OCI-LY1 (cell line): ENCODE results near the gene CH25H.

ENCODE experiments used
- H2AFZ ChIP-seq: fragments of 200-600 bp; sonication (generic), shearing (Covaris generic); 2 replicates; pipeline ENCODE4 v1.6.0; 2014; ENCODE audit warnings: antibody characterized with exemption, mild to moderate bottlenecking, low read length
- H3F3A ChIP-seq: fragments of 200-600 bp; sonication (generic), shearing (Covaris generic); 2 replicates; pipeline ENCODE4 v1.6.0; 2014; ENCODE audit warnings: mild to moderate bottlenecking, antibody characterized with exemption, low read length, moderate library complexity; ENCODE audit not compliant: insufficient read depth
- H3K27ac ChIP-seq: fragments of 200-600 bp; sonication (generic); 2 replicates; pipeline ENCODE4 v1.5.1; 2014; ENCODE audit warnings: low read length, mixed run types, mild to moderate bottlenecking, low read depth; ENCODE audit not compliant: poor library complexity, severe bottlenecking
- H3K27me3 ChIP-seq: fragments of 200-600 bp; sonication (generic); 2 replicates; pipeline ENCODE4 v1.6.0; 2014; ENCODE audit warnings: antibody characterized with exemption, mild to moderate bottlenecking, low read length, moderate library complexity; ENCODE audit not compliant: insufficient read depth
- H3K36me3 ChIP-seq: fragments of 200-600 bp; sonication (generic); 2 replicates; pipeline ENCODE4 v1.6.1; 2014; ENCODE audit warnings: mild to moderate bottlenecking, antibody characterized with exemption, low read length, moderate library complexity, mixed read lengths; ENCODE audit not compliant: insufficient read depth
- H3K4me1 ChIP-seq: fragments of 200-600 bp; sonication (generic); 2 replicates; pipeline ENCODE4 v1.5.1; 2014; ENCODE audit warnings: mild to moderate bottlenecking, low read length, moderate library complexity; ENCODE audit not compliant: insufficient read depth, severe bottlenecking
- H3K4me2 ChIP-seq: fragments of 200-600 bp; sonication (generic), shearing (Covaris generic); 2 replicates; pipeline ENCODE4 v1.6.1; 2014; ENCODE audit warnings: low read length
- H3K4me3 ChIP-seq: fragments of 200-600 bp; sonication (generic); 2 replicates; pipeline ENCODE4 v1.5.1; 2014; ENCODE audit warnings: low read length, low read depth, mild to moderate bottlenecking, mixed read lengths; ENCODE audit not compliant: poor library complexity, severe bottlenecking
- H3K79me2 ChIP-seq: fragments of 200-600 bp; shearing (Covaris generic); 2 replicates; pipeline ENCODE4 v1.6.1; 2016; ENCODE audit warnings: mixed run types, low read length, mixed read lengths; ENCODE audit not compliant: insufficient read depth
- H3K9ac ChIP-seq: fragments of 200-600 bp; sonication (generic), shearing (Covaris generic); 2 replicates; pipeline ENCODE4 v1.6.1; 2014; ENCODE audit warnings: mild to moderate bottlenecking, low read length, mixed read lengths
- H3K9me2 ChIP-seq: fragments of 200-600 bp; sonication (generic), shearing (Covaris generic); 2 replicates; pipeline ENCODE4 v1.6.1; 2014; ENCODE audit warnings: low read depth, mild to moderate bottlenecking, low read length, mixed read lengths
- H3K9me3 ChIP-seq: fragments of 200-600 bp; shearing (Covaris generic); 2 replicates; pipeline ENCODE4 v1.6.1; 2014; ENCODE audit warnings: low read length, mixed read lengths
- H4K20me1 ChIP-seq: fragments of 200-600 bp; sonication (generic), shearing (Covaris generic); 2 replicates; pipeline ENCODE4 v1.6.0; 2016; ENCODE audit warnings: mild to moderate bottlenecking, low read length; ENCODE audit not compliant: insufficient read depth
- EZH2 ChIP-seq: fragments of 200-600 bp; sonication (generic), shearing (Covaris generic); IDR thresholded peaks from 2 replicates; pipeline ENCODE4 v1.8.0; 2017; ENCODE audit warnings: borderline replicate concordance, mixed run types, mild to moderate bottlenecking, antibody characterized with exemption, low read length, moderate library complexity, mixed read lengths
- TF ChIP-seq, protein P1 (sequence below): fragments of 200-600 bp; sonication (generic), shearing (Covaris generic); IDR thresholded peaks from 2 replicates; pipeline ENCODE4 v1.5.1; 2017; ENCODE audit warnings: mild to moderate bottlenecking, antibody characterized with exemption, low read length, moderate library complexity, mixed read lengths

The CH25H gene

DNA sequence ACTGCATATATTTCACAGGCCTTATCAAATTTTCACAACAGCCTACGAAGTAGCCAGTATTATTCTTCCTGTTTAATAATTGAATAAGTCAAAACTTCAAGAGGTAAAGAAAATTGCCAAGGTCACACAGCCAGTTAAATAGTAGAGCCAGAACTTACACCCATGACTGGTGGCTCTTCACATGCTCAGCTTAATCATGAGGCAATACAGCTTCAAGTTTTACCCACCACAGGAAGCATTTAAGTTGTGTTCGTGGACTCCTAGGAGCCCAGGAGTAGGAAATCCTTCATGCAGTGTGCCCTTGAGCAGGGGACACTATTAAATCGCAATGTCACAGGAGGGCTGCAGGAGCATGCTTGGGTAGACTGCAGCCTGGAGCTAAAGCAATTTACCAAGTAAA lies 33.4 kb upstream of the CH25H start:
- Histone ChIP-seq H3K9ac (no peak overlapping the region), H3K4me1 (peaks cover 30% of the 10 kb centered on the region), H3K36me3 (no peaks in the 10 kb centered on the region), H3K27ac (no peak overlapping the region), H3K9me3 (no peaks in the 10 kb centered on the region), H3K9me2 (no peaks in the 10 kb centered on the region), H3K4me2 (no peak overlapping the region), H3K27me3 (no peaks in the 10 kb centered on the region), H3K4me3 (no peak overlapping the region), H3F3A (no peaks in the 10 kb centered on the region), H2AFZ (no peak overlapping the region), H4K20me1 (no peaks in the 10 kb centered on the region), H3K79me2 (no peaks in the 10 kb centered on the region)
- TF ChIP-seq EZH2 = no peak
- TF ChIP-seq, protein P1, sequence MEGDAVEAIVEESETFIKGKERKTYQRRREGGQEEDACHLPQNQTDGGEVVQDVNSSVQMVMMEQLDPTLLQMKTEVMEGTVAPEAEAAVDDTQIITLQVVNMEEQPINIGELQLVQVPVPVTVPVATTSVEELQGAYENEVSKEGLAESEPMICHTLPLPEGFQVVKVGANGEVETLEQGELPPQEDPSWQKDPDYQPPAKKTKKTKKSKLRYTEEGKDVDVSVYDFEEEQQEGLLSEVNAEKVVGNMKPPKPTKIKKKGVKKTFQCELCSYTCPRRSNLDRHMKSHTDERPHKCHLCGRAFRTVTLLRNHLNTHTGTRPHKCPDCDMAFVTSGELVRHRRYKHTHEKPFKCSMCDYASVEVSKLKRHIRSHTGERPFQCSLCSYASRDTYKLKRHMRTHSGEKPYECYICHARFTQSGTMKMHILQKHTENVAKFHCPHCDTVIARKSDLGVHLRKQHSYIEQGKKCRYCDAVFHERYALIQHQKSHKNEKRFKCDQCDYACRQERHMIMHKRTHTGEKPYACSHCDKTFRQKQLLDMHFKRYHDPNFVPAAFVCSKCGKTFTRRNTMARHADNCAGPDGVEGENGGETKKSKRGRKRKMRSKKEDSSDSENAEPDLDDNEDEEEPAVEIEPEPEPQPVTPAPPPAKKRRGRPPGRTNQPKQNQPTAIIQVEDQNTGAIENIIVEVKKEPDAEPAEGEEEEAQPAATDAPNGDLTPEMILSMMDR = no peak

GRCh38 chr10:89238956-89239644 lies 32.0 kb upstream of the CH25H start:
- no peak overlapping the region for H3K4me2 ChIP-seq
- H3K4me3 ChIP-seq = no peak overlapping the region
- no peak overlapping the region for H3K27ac ChIP-seq
- H3K9me2 ChIP-seq = no peaks in the 10 kb centered on the region
- H2AFZ ChIP-seq = no peak overlapping the region
- H3K4me1 ChIP-seq = peaks cover 16% of the 10 kb centered on the region
- no peaks in the 10 kb centered on the region for H3K79me2 ChIP-seq
- TF ChIP-seq EZH2 = no peak
- TF ChIP-seq, protein P1 = no peak
- H3K36me3 ChIP-seq = no peaks in the 10 kb centered on the region
- H3F3A ChIP-seq = no peaks in the 10 kb centered on the region
- H3K9me3 ChIP-seq = no peaks in the 10 kb centered on the region
- no peak overlapping the region for H3K9ac ChIP-seq
- H4K20me1 ChIP-seq = no peaks in the 10 kb centered on the region
- H3K27me3 ChIP-seq = no peaks in the 10 kb centered on the region

DNA sequence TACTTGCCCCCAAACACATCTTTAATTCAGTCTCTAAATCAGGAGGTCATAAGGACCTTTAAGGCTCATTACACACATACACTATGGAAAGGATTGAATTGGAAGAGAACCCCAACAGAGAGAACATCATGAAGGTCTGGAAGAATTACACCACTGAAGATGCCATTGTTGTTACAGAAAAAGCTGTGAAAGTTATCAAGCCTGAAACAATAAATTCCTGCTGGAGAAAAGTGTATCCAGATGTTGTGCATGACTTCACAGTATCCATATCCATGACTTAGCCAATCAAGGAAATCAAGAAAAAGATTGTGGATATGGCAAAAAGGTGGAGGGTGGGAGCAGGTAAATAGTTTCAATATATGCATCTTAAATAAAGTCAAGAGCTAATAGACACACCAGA lies 30.7 kb upstream of the CH25H start:
- TF ChIP-seq EZH2 = no peak
- TF ChIP-seq, protein P1 = no peak
- no peak overlapping the region for H3K4me3 ChIP-seq
- H3K27me3 ChIP-seq = no peaks in the 10 kb centered on the region
- peaks cover 3% of the 10 kb centered on the region for H3K4me1 ChIP-seq
- H2AFZ ChIP-seq = no peak overlapping the region
- H4K20me1 ChIP-seq = no peaks in the 10 kb centered on the region
- H3K4me2 ChIP-seq = no peak overlapping the region
- H3K9ac ChIP-seq = no peak overlapping the region
- no peaks in the 10 kb centered on the region for H3F3A ChIP-seq
- no peaks in the 10 kb centered on the region for H3K36me3 ChIP-seq
- no peaks in the 10 kb centered on the region for H3K9me3 ChIP-seq
- H3K27ac ChIP-seq = no peak overlapping the region
- H3K79me2 ChIP-seq = no peaks in the 10 kb centered on the region
- no peaks in the 10 kb centered on the region for H3K9me2 ChIP-seq
